Ovary (tissue), 3 donors: ENCODE results near the gene GSTO2.

Experiments used
- CTCF ChIP-seq, 3 donors: fragments of 450-650 bp in 2 of 3; fragments of 200-600 bp in 1 of 3; IDR thresholded peaks; one replicate each; pipeline versions ENCODE4 v1.5.1 to v1.8.0; 2016 to 2022; ENCODE audit warnings: antibody characterized with exemption in 3 of 3, mild to moderate bottlenecking in 1 of 3
- POLR2A ChIP-seq: fragments of 450-650 bp; IDR thresholded peaks from one replicate; pipeline ENCODE4 v1.6.1; 2017; ENCODE audit warnings: antibody characterized with exemption, mild to moderate bottlenecking, moderate library complexity
- donor health status: DM: no; HTN: no; CAD: no.

GRCh38 chr10:104342941-104343411 is 74.0 kb downstream of the GSTO2 start:
- TF ChIP-seq CTCF (IDR thresholded peaks at IDR 0.05), result no peak
- no peak for TF ChIP-seq POLR2A
